IPS-NIHi11 (cell line): Measurements from ENCODE around the gene CXorf58.

Source experiments
- DNase-seq: peaks from one replicate; pipeline ENCODE4 v3.0.0; 2012; ENCODE audit warnings: mixed read lengths, low spot score

Gene CXorf58

DNA sequence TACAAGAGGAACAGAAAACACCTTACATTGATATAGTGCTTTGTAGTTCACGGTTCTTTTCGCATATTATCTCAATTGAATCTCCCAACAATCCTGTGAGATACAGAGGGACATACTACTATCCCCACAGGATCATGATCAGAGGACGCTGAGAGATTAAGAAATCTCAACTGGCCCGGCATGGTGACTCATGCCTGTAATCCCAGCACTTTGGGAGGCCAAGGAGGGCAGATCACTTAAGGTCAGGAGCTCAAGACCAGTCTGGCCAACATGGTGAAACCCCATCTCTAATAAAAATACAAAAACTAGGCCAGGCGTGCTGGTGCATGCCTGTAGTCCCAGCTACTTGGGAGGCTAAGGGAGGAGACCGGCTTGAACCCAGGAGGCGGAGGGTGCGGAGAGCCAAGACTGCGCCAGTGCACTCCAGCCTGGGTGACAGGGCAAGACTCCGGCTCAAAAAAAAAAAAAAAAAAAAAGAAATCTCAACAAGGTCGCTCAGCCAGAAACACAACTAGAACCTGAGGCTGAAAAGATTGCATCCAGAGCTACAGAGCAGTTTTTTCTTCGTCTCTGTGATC lies 7.5 kb upstream of the CXorf58 start:
- DNase-seq: no peak

DNA sequence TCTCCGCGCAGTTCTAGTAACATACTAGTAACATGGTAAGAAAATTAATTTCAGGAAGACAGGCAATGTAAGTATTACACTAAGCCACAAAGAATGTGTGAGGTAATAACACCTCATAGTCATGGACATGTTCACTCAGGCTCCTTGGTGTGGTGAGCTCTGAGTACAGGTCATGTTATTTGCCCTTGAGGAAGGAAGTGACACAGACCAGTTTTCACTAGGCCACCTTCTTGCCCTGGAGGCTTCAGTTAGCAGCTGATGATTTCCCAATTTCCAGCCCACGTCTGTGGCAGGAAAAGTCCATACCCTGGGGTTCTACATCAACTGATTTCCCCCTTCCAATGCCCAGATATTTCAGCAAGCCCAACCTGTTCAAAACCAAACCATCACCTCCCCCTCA lies 6.7 kb upstream of the CXorf58 start:
- no peak for DNase-seq

DNA sequence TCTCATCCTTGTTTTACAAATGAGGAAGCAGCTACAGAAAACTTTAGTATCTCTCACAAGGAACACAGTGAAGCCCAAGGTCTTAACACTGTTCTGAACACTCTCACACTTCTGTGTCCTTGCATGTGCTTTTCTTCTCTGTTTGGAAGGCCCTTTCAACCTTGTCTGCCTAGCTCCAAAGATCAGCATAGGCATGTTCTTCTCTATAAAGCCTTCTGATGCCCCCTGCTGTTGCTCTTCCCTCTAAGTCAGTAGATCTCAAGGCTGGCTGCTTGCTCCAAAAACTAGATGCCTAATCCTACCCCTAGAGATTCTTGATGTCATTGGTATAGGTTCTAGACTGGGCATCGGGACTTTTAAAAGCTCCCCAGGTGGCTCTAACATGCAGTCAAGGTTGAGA lies 6.0 kb upstream of the CXorf58 start:
- peak; percentile 14 for DNase-seq

DNA sequence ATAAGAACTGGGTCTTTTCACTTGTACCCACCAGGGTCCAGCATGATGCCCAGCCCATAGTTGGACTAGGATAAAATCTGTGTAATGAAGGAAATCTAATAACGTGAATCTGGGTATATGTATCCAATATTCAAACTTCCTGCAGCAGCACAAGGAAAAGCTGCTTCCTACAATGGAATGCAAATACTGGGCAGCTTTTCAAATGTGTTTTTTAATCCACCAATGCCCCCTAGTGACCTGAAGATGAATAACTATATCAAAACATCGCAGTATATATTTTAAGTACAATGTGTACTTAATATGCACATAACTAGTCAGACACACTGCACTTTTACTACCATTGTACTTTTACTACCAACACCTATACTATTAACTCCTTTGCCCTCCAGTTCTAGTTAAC lies 5.4 kb upstream of the CXorf58 start:
- no peak for DNase-seq

DNA sequence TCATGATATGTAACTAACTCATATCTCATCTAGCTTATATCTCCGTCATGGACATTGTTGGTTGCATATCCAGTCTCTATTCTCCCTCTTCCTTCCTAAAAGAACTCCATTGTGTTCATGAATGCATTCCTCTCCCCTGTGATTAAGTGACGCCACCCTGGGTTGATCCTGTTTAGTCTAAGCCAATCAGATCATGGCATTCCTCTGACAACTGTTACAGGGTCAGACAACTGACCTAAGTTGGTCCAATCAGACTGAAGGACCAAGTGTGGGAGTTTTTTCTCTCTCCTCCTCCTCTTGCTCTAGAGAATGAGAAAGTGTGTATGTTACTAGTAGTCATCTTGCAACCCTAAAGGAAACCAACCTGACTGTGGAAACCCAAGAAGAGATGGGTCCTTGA lies 3.7 kb upstream of the CXorf58 start:
- peak; percentile 12 for DNase-seq

DNA sequence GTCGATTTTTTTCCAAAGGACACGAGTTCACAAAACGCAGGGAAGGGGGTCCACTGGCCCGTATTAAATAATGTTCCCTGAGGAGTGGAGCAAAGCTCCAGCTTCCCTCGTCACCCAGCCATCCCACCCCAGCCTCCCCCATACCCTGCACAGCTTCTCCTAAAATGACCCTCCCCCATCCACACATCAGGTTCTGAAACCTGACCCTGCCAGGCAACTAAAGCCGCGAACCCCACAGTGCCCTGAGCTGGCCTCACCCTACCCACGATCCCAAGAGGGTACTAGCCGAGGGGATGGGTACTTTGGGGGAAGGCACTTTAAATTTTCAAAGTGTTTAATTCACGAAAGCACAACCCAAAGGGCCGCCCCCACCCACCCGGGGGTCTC lies 702 bp upstream of the CXorf58 start:
- peak; percentile 21 for DNase-seq

DNA sequence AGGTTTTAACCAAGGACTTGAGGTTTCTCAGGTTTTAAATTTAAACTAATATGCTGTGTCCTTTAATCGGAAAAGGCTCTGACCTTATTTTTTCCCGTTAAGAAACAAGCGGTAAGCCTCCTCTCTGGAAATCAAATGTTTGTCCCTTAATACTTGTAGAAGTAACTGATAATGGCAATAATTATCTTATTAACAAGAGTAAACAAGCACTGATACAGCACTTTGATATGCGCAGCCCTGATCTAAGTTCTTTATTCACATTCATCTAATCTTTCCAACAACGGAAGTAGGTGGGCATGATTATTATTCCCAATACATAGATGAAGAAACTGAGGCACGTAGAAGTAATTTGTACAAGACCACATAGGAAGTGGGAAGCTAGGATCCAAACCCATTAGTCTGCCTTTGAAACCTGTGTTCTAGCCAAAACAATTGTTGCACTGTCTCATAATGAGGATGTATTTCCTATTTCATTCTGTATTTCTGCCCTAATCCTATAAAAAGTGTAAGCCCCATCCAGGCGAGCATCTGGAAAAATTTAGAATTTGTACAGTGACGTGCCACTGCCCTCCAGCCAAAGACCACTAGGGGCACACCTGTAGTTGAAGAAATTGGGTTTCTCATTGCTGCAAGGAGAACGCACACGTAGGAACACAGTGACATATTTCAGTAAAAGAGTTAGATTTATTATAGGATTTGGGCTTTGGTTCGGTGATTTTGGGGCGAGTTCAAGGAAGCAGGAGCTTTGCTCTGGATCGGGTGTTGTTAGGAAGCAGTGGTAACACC lies 606 bp downstream of the CXorf58 start:
- DNase-seq: peak; percentile 7

DNA sequence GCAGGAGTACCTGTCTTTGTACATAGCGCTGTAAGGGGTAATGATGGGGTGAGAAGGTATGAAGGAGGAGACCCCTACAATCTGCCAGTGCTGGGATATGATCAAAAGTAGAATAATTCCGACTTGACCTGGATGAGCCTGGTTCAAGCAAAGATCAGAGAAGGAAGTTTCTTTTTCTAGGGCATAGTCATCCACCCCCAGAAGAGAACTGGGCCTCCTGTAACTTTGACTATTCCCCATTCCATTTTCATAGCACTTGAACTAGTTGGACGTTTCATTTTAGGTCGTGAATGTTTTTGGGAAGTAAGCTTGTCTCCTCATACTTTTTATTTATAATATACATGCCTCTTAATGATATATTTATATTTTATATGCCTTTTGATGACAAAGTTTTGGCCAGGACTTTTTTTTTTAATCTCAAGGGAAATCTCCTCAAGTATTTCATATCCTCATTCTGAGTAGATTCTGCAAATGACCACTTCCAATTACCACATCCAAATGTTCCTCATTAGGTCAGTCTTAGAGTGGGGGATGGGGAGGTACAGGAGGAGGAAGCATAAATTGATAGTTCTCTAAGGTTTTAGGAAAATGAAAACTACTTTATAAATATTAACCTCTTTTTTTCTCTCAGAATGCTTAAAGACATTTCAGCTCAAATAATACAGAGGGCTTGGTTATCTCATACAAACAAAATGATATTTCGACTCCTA lies 3.5 kb downstream of the CXorf58 start:
- DNase-seq: no peak

DNA sequence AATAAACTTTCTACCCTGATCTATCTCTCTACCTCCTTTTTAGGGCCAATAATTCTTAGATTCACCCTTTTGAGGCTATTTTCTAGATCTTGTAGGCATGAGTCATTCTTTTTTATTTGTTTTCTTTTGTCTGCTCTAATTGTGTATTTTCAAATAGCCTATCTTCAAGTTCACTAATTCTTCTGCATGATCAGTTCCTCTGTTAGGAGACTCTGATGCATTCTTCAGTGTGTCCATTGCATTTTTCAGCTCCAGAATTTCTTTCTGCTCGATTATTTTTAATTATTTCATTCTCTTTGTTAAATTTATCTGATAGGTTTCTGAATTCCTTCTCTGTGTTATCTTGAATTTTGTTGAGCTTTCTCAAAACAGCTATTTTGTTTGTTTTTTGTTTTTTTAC lies 11.3 kb downstream of the CXorf58 start:
- no peak for DNase-seq

DNA sequence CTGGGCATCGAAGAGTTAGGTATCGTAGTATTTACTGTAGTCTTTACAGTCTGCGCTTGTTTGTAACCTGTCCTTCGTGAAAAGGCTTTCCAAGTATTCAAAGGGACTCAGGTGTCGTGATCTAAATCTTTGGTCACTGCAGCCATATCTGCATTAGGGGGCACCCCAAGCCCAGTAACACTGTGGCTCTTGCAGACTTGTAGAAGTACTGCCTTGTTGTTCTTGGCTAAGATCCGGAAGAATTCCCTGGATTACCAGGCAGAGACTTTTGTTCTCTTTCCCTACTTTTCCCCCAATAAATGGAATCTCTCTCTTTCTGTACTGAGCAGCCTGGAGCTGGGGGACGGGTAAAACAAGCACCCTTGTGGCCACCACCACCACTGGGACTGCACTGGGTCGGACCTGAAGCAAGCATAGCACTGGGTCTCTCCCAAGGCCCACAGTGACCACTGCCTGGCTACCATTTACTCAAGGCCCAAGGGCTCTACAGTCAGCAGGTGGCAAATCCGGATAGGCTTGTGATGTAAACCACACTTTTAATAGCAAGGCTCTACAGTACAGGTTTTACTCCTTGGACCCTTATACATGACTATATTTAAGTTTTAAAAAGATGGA lies 12.0 kb downstream of the CXorf58 start:
- DNase-seq: no peak

DNA sequence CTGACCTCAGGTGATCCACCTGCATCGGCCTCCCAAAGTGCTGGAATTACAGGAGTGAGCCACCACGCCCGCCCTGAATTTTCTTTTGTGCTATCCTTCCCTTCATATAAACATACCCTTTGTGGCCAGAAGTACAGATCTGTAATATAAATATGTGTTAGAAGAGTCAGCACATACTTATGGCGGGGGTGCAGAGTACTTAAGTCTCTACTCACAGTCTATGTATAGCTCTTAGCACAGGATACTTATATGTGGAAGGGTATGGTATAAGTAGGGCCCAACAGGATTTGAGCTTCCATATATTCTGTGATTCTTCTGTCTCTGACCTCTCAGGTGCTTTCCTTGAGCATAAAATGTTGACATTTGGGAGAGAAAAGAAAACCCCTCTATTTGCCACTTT lies 18.2 kb downstream of the CXorf58 start:
- no peak for DNase-seq

DNA sequence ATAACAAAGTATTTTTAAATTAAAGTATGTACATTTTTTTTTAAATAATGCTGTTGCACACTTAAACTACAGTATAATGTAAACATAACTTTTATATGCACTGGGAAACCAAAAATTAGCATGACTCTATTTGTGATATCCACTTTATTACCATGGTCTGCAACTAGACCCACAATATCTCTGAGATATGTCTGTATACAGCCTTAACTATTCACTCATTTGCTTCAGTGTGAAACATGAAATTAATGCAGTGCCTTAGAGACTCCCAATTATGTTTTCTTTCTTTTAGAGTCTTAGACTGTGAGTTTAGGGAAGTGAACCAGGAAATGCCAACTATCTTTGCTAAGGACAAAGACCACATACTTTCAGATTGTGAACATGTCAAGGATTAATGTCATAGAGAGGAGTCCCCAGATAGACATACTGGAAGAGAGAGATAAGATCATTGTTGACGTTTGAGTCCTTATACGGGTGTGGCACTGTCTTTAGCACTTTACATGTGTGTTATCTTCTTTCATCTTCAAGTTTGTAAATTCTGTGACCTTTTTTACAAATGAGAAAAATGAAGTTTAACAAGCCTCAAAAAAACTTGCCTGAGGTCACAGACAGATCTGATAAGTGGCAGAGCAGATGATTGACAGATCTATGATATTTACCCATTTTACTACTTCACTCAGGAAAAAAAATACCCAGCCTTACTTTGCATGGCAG lies 23.2 kb downstream of the CXorf58 start:
- DNase-seq: no peak

DNA sequence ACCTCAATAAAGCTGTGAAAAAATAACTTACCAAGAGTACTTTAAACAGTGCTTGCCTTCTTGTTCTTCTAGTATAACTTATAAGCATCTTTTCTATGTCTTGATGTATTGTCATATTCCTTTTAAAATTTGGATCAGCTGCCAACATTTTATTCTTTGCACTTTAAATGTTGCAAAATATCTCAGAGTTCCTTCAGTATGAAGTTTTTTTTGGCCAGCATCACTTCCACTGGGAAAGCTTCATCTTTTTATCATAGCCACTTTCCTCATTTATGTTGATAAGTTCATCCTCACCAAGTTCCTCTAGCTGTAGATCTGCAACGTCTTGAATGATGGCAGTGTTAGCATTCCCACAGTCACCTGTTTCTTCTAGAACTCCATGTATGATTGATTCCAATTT lies 24.2 kb downstream of the CXorf58 start:
- DNase-seq: no peak

DNA sequence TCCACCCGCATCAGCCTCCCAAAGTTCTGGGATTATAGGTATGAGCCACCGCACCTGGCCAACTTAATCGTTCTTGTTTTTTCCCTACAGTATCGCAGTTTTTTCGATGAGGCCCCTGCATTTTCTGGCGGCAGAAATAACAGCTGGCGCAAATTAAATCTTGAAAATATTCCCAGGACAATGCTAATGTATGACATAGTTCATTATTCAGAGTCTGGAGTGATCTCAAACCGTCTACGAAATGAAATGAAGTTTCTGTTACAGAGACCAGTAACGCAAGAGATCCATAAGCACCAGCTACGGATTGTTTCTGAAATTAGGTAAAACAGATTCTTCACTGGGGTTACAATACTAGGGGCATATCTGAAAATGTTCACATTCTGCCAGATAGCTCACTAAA lies 27.3 kb downstream of the CXorf58 start:
- no peak for DNase-seq

DNA sequence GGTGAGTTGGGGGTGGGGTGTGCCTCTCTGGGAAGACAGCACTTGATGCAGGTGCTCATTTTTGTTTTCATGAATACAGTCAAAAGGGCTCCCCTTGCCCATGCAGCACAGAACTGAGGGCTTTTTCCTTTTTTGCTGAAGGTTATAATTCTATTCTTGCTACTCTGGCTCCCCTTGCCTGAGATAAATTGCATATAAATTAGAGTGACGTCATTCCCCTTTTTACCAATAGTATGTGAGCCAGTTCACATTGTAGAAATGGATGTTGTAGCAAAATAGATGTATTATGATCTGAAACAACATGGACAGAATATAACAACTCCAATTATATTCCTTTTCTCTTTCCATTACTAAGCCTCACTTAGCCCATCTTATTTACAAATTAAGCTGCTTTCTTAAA lies 28.4 kb downstream of the CXorf58 start:
- DNase-seq: no peak

DNA sequence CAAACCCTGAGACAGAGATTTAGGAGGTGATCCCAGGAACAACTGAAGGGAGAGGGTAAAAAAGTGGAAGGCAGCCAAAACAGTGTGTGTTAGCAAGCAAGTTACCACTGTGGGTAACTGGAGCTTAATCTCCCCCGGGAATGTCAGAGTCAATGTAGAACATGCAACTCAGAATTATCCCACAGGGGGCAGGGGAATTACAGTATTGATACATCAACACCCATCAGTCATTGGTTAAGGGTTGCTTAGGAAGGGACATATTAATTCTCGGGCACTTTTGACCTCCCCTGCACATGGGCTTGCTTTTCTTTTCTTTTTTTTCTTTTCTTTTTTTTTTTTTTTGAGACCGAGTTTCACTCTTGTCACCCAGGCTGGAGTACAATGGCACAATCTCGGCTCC lies 29.3 kb downstream of the CXorf58 start:
- peak; percentile 6 for DNase-seq

DNA sequence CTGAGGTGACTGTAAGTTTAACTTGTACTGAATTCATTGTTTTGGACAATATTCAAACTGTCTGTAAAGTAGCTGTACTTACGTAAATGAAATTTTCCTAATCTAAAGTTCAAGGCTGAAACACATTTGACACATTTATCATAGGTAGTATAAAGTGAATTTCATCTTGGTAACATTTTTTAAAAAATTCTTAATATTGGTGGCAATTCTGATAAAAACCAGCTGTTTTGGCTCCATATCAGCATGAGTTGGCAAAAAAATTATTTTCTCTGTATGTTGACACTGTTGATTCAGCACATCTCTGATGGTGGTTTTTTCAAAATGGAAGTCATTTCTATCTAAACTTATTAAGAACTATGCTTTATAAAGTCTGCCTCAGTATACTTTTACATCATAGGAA lies 30.9 kb downstream of the CXorf58 start:
- DNase-seq: no peak

DNA sequence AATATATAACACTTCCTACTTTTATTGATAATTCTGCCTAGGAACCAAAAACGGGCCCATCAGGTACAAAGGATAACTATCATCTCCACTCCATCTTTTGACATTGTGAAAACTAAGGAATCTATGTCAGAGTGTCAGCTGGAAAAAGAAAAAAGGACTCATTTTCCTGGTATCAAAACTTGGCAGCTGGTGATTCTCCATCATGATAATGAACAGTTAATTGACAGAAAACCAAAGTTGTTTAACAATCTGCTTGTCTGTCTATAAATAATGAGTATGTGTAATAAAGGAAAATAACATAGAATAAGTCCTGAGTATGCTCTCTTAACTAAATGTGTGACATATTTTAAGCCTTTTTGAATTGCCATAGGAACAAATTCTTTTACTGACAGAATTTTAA lies 31.4 kb downstream of the CXorf58 start:
- no peak for DNase-seq

DNA sequence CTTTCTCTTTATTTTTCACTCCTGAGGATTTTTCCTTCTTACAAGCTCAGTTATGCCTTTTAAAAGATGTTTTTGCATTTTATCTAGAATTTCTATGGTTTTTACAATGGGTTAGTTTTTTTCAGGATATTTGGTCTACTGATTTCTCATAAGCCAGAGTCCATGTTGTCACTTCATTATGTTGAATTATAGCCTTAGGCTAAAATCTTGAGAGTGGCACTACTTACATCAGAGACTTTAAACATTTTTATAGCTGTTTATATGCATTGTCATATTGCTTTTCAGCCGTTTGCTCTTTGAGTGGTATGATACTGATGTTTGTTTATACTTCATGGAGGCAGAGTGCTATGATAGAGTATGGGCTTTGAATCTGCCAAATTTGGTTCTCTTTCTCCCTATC lies 36.4 kb downstream of the CXorf58 start:
- no peak for DNase-seq

DNA sequence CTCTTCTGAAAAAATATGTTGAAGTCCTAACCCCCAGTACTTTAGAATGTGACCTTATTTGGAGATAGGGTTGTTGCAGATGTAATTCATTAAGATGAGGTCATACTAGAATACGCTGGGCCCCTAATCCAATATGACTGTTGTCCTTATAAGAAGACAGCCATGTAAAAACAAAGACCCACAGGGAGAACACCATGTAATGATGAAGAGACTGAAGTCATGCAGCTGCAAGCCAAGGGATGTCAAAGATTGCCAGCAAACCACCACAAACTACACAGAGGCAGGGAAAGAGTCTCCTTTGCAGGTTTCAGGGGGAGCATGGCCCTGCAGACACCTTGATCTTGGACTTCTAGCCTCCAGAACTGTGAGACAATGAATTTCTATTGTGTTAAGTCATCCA lies 37.4 kb downstream of the CXorf58 start:
- no peak for DNase-seq

DNA sequence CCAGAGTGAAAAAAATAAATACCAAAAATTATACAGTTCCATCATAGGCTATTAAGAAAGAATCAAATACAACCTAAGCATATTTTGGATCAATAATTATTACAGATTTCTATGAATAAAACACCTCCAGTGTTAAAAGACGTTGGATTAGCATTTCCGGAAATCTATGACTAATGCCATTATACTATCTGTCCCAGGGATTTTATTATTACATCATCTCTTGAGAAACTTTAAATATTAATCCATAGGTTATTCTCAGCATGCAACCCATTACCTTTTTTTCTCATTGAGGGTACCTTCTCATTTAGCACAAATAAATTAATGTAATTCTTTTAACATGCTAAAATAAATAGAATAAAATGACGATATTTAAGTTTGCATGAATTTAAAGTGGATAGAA lies 44.6 kb downstream of the CXorf58 start:
- no peak for DNase-seq
